IMR-90 (cell line): Measurements from ENCODE around the gene DMRTC2. TPM values are rescaled to one million over a fixed set of nuclear protein-coding genes. Genes with fewer than 3 reads are reported as not detected.

Experiments used
- ATAC-seq: fragments of 200-7000 bp; cut with Tn5 transposase; 2 replicates; pipeline ENCODE4 v1.9.1; 2020; ENCODE audit warnings: low read depth, mild to moderate bottlenecking, moderate library complexity
- BruUV-seq: library from RNA; stranded (reverse); fragments of 400-500 nt; replicated peaks from 2 replicates; lab custom pipeline; 2021; lab: Mats Ljungman, UMichigan
- CTCF ChIA-PET: fragments of 300-600 bp; formaldehyde crosslinking; extraction: SDS; loops from one replicate; lab custom pipeline; 2021; ENCODE audit warnings: antibody characterized with exemption; lab: Yijun Ruan, JAX
- POLR2A ChIA-PET: fragments of 300-600 bp; sonication (Branson Sonifier 250); formaldehyde crosslinking; loops from one replicate; lab custom pipeline; 2022; ENCODE audit warnings: antibody characterized with exemption; ENCODE audit not compliant: unreplicated experiment; lab: Charles Lee
- DNase-seq: peaks from one replicate; pipeline ENCODE4 v3.0.0; 2013
- H2AFZ ChIP-seq: replicated peaks from 2 replicates; pipeline ENCODE3; 2013; ENCODE audit warnings: low read length, mild to moderate bottlenecking; ENCODE audit not compliant: poor library complexity
- H2AK5ac ChIP-seq: 2 replicates; pipeline ENCODE4 v1.6.1; 2013; ENCODE audit warnings: low read depth, low read length, inconsistent platforms
- H2AK9ac ChIP-seq: replicated peaks from 2 replicates; pipeline ENCODE3; 2013; ENCODE audit warnings: mild to moderate bottlenecking, low read depth, low read length, moderate library complexity; ENCODE audit not compliant: poor library complexity
- H2BK120ac ChIP-seq: 2 replicates; pipeline ENCODE4 v1.6.1; 2013; ENCODE audit warnings: low read depth, low read length, inconsistent platforms
- H2BK15ac ChIP-seq: 3 replicates; pipeline ENCODE4 v1.6.1; 2013; ENCODE audit warnings: low read depth, low read length, inconsistent platforms
- H2BK20ac ChIP-seq: 2 replicates; pipeline ENCODE4 v1.6.1; 2013; ENCODE audit warnings: low read depth, mild to moderate bottlenecking, inconsistent platforms, low read length, moderate library complexity
- H2BK5ac ChIP-seq: 2 replicates; pipeline ENCODE4 v1.6.1; 2013; ENCODE audit warnings: mild to moderate bottlenecking, low read depth, low read length, inconsistent platforms; ENCODE audit not compliant: poor library complexity, severe bottlenecking
- H3K14ac ChIP-seq: replicated peaks from 2 replicates; pipeline ENCODE4 v1.6.1; 2013; ENCODE audit warnings: low read depth, low read length, inconsistent platforms
- H3K18ac ChIP-seq: 2 replicates; pipeline ENCODE4 v1.6.1; 2013; ENCODE audit warnings: low read depth, low read length, control low read depth
- H3K23ac ChIP-seq: 2 replicates; pipeline ENCODE4 v1.6.1; 2013; ENCODE audit warnings: low read depth, low read length, inconsistent platforms
- H3K27ac ChIP-seq: 2 replicates; pipeline ENCODE4 v1.5.1; 2013; ENCODE audit warnings: mild to moderate bottlenecking, control low read depth, low read length; ENCODE audit not compliant: insufficient read depth
- H3K27me3 ChIP-seq: 2 replicates; pipeline ENCODE4 v1.6.1; 2013; ENCODE audit warnings: low read length; ENCODE audit not compliant: control insufficient read depth, insufficient read depth
- H3K36me3 ChIP-seq: 2 replicates; pipeline ENCODE4 v1.6.1; 2013; ENCODE audit warnings: low read length, mixed read lengths; ENCODE audit not compliant: control insufficient read depth, insufficient read depth
- H3K4ac ChIP-seq: 2 replicates; pipeline ENCODE4 v1.6.1; 2013; ENCODE audit warnings: low read depth, low read length, inconsistent platforms
- H3K4me1 ChIP-seq: 2 replicates; pipeline ENCODE4 v1.6.1; 2013; ENCODE audit warnings: low read length, mixed read lengths; ENCODE audit not compliant: control insufficient read depth, insufficient read depth
- H3K4me2 ChIP-seq: 2 replicates; pipeline ENCODE4 v1.6.1; 2013; ENCODE audit warnings: low read depth, mild to moderate bottlenecking, control low read depth, low read length, moderate library complexity
- H3K4me3 ChIP-seq: 2 replicates; pipeline ENCODE4 v1.5.1; 2013; ENCODE audit warnings: low read depth, mild to moderate bottlenecking, control low read depth, low read length, moderate library complexity; ENCODE audit not compliant: insufficient read depth
- H3K56ac ChIP-seq: 2 replicates; pipeline ENCODE4 v1.6.1; 2013; ENCODE audit warnings: low read length, inconsistent platforms; ENCODE audit not compliant: insufficient read depth; ENCODE audit errors: extremely low read depth
- H3K79me1 ChIP-seq, 2 experiments: 2 replicates each; pipeline ENCODE4 v1.6.1; 2013; ENCODE audit warnings: low read length in 2 of 2, inconsistent platforms in 1 of 2, low read depth in 1 of 2
- H3K9ac ChIP-seq: 2 replicates; pipeline ENCODE4 v1.6.1; 2013; ENCODE audit warnings: low read depth, low read length, control low read depth
- H3K9me1 ChIP-seq: 2 replicates; pipeline ENCODE4 v1.6.1; 2013; ENCODE audit warnings: low read length, inconsistent platforms; ENCODE audit not compliant: insufficient read depth
- H3K9me3 ChIP-seq: 2 replicates; pipeline ENCODE4 v1.6.1; 2013; ENCODE audit warnings: low read length; ENCODE audit not compliant: control insufficient read depth, insufficient read depth
- H4K20me1 ChIP-seq: 2 replicates; pipeline ENCODE4 v1.6.1; 2013; ENCODE audit warnings: low read length, inconsistent platforms; ENCODE audit not compliant: insufficient read depth
- H4K5ac ChIP-seq: 2 replicates; pipeline ENCODE4 v1.6.1; 2013; ENCODE audit warnings: mild to moderate bottlenecking, low read depth, low read length, control low read depth
- H4K8ac ChIP-seq, 2 experiments: 2 replicates each; pipeline ENCODE4 v1.6.1; 2013; ENCODE audit warnings: low read depth in 2 of 2, low read length in 2 of 2, control low read depth in 1 of 2, inconsistent platforms in 1 of 2
- H4K91ac ChIP-seq: 2 replicates; pipeline ENCODE4 v1.6.1; 2013; ENCODE audit warnings: low read depth, low read length, inconsistent platforms; ENCODE audit not compliant: insufficient read depth
- BHLHE40 ChIP-seq: fragments of 150-350 bp; IDR thresholded peaks from 2 replicates; pipeline ENCODE4 v1.6.1; 2016; ENCODE audit warnings: mild to moderate bottlenecking, low read depth, low read length
- MAFK ChIP-seq: IDR thresholded peaks from 2 replicates; pipeline ENCODE4 v1.6.1; 2012; ENCODE audit warnings: low read depth, low read length, improper control_type of control experiment
- NFE2L2 ChIP-seq: fragments of 150-350 bp; IDR thresholded peaks from 2 replicates; pipeline ENCODE4 v1.6.1; 2016; ENCODE audit warnings: low read depth, mild to moderate bottlenecking, low read length
- WGBS, 2 experiments: methylation state at CpG; one replicate each; pipeline versions ENCODE4 v1.1.5 to v1.1.7; 2013; ENCODE audit warnings: missing lambda C conversion rate in 2 of 2; ENCODE audit not compliant: insufficient read length in 1 of 2; ENCODE audit errors: extremely low coverage in 2 of 2; 5-methylcytosine and 5-hydroxymethylcytosine counted together
- dilution Hi-C: fragments of 300-500 bp; cut with HindIII; formaldehyde crosslinking; loops from one replicate; pipeline ENCODE4 v1.14.3; 2018; ENCODE audit warnings: low sequenced_read_pairs; ENCODE audit not compliant: unreplicated experiment
- in situ Hi-C: fragments of 300-500 bp; cut with MboI; formaldehyde crosslinking; loops from 3 replicates; pipeline ENCODE4 v1.14.3; 2019; ENCODE audit warnings: low sequenced_read_pairs, inconsistent platforms, mixed read lengths
- intact Hi-C: fragments of 100-400 bp; cut with micrococcal nuclease; formaldehyde crosslinking; loops from 2 replicates; pipeline ENCODE4 v1.10.0; 2022
- polyA plus RNA-seq, 3 experiments: library from polyadenylated mRNA; depleted of rRNA; stranded (reverse); fragments of >200 nt; gene quantifications; 2 replicates each; pipeline ENCODE4 v1.2.3, GENCODE V29; 2012; ENCODE audit warnings: low replicate concordance in 1 of 3
- total RNA-seq: library from RNA; depleted of rRNA; stranded (reverse); fragments of >200 nt; gene quantifications from 2 replicates; pipeline ENCODE4 v1.2.3, GENCODE V29; 2012

The DMRTC2 gene
- total and polyA plus RNA-seq, 2 of the 4 experiments (the other 2 are of a cell fraction), result not detected

DNA sequence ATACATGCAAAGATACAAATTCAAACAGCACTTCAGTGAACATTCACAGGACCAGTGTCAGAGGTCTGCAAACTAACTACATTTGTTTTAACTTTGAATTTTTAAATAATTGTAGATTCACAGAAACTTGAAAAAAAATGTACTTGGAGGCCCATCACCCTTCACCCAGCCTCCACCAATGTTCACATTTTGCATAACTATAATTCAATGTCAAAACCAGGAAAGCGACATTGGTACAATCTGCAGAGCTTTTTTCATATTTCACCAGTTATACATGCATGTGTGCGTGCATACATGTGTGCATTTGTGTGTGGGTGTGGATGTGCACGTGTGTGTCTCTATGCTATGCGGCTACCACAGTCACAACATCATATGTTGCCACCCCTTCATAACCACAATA, 29.5 kb upstream of the DMRTC2 start:
- no peak overlapping the region for H3K4me2 ChIP-seq
- no peak overlapping the region for H3K4me3 ChIP-seq
- no peaks in the 10 kb centered on the region for H3K9me1 ChIP-seq
- H3K4me1 ChIP-seq, result no peaks in the 10 kb centered on the region
- no CpG with 5 or more reads among the region's 4 CpGs for WGBS, 2 experiments
- intact Hi-C loops (no loop called here), in situ Hi-C loops (no loop called here), dilution Hi-C loops (no loop called here)
- H2BK120ac ChIP-seq, result no peak overlapping the region
- no peak overlapping the region for H2BK15ac ChIP-seq
- no peak overlapping the region for H2AK5ac ChIP-seq
- no peak overlapping the region for H2AK9ac ChIP-seq
- no peaks in the 10 kb centered on the region for H3K79me1 ChIP-seq
- H3K36me3 ChIP-seq, result no peaks in the 10 kb centered on the region
- H3K14ac ChIP-seq, result no peak overlapping the region
- ChIA-PET POLR2A (no interaction called here), CTCF (no interaction called here)
- BruUV-seq, result no TSS peak
- no peak overlapping the region for H3K56ac ChIP-seq
- H3K18ac ChIP-seq, result no peak overlapping the region
- H2BK5ac ChIP-seq, result no peak overlapping the region
- H2BK20ac ChIP-seq, result no peak overlapping the region
- ATAC-seq, result no peak
- TF ChIP-seq BHLHE40 (no peak), MAFK (no peak), NFE2L2 (no peak)
- no peak overlapping the region for H4K91ac ChIP-seq
- H4K5ac ChIP-seq, result no peak overlapping the region
- no peak overlapping the region for H4K8ac ChIP-seq
- no peak overlapping the region for H3K4ac ChIP-seq
- H3K27ac ChIP-seq, result no peak overlapping the region
- H3K9ac ChIP-seq, result no peak overlapping the region
- no peak for DNase-seq
- H3K27me3 ChIP-seq, result no peaks in the 10 kb centered on the region
- H3K9me3 ChIP-seq, result no peaks in the 10 kb centered on the region
- no peak overlapping the region for H2AFZ ChIP-seq
- no peak overlapping the region for H3K23ac ChIP-seq
- H4K20me1 ChIP-seq, result no peaks in the 10 kb centered on the region
